ENCODE results near the gene BANK1. TPM values are rescaled to one million over a fixed set of nuclear protein-coding genes. Genes with fewer than 3 reads are reported as not detected.

The BANK1 gene
- total RNA-seq, 1 experiment from 2014 or later: 2.4 TPM

DNA sequence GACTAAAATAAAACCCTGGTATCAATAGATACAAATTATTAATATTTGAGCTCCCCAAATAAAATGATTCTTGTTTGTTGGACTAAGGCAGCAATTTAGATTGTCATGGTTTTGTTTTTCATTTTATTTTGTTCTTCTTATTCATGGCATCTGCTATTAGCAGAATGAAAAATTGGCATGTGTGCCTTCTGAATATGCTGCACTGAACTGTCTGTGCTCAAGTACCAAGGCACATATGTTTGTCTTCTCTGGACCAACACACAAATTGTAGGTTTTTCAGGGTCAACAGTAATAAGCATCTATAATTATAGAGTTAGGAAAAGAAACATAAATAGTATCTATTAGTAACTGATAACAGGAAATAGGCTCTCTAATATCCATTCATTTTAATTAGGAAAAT, 121.1 kb downstream of the BANK1 start:
- ChIA-PET POLR2A (no interaction called here), RAD21 (ENCODE audit: low non-redundant PET in 1 of 2, low total read pairs in 2 of 2, uncharacterized antibody in 2 of 2, unreplicated experiment in 2 of 2) (no interaction called here), CTCF (no interaction called here)
- TF ChIP-seq SP1 (IDR thresholded peaks at IDR 0.05; ENCODE audit: low read depth): no peak
- TF ChIP-seq ELF1 (IDR thresholded peaks at IDR 0.05; ENCODE audit: borderline replicate concordance, low read depth): no peak
- no peak for TF ChIP-seq SIN3A (IDR thresholded peaks at IDR 0.05; ENCODE audit: low read depth)
- TF ChIP-seq, protein P1, sequence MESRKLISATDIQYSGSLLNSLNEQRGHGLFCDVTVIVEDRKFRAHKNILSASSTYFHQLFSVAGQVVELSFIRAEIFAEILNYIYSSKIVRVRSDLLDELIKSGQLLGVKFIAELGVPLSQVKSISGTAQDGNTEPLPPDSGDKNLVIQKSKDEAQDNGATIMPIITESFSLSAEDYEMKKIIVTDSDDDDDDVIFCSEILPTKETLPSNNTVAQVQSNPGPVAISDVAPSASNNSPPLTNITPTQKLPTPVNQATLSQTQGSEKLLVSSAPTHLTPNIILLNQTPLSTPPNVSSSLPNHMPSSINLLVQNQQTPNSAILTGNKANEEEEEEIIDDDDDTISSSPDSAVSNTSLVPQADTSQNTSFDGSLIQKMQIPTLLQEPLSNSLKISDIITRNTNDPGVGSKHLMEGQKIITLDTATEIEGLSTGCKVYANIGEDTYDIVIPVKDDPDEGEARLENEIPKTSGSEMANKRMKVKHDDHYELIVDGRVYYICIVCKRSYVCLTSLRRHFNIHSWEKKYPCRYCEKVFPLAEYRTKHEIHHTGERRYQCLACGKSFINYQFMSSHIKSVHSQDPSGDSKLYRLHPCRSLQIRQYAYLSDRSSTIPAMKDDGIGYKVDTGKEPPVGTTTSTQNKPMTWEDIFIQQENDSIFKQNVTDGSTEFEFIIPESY (IDR thresholded peaks at IDR 0.05; ENCODE audit: extremely low read depth, insufficient replicate concordance, low read length): no peak
- TF ChIP-seq SRF (IDR thresholded peaks at IDR 0.05; ENCODE audit: low read depth): no peak
- TF ChIP-seq, protein P2, sequence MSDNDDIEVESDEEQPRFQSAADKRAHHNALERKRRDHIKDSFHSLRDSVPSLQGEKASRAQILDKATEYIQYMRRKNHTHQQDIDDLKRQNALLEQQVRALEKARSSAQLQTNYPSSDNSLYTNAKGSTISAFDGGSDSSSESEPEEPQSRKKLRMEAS (IDR thresholded peaks at IDR 0.05): no peak
- TF ChIP-seq POLR2AphosphoS5 (IDR thresholded peaks at IDR 0.05; ENCODE audit: low read depth, low read length): no peak
- TF ChIP-seq, protein P3, sequence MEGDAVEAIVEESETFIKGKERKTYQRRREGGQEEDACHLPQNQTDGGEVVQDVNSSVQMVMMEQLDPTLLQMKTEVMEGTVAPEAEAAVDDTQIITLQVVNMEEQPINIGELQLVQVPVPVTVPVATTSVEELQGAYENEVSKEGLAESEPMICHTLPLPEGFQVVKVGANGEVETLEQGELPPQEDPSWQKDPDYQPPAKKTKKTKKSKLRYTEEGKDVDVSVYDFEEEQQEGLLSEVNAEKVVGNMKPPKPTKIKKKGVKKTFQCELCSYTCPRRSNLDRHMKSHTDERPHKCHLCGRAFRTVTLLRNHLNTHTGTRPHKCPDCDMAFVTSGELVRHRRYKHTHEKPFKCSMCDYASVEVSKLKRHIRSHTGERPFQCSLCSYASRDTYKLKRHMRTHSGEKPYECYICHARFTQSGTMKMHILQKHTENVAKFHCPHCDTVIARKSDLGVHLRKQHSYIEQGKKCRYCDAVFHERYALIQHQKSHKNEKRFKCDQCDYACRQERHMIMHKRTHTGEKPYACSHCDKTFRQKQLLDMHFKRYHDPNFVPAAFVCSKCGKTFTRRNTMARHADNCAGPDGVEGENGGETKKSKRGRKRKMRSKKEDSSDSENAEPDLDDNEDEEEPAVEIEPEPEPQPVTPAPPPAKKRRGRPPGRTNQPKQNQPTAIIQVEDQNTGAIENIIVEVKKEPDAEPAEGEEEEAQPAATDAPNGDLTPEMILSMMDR (IDR thresholded peaks at IDR 0.05 in 2 of 3, conservative IDR thresholded peaks at IDR 0.05 in 1 of 3; ENCODE audit: borderline replicate concordance in 1 of 3, insufficient read depth in 1 of 3, low read depth in 2 of 3, low read length in 2 of 3): no peak
- TF ChIP-seq, protein P4, sequence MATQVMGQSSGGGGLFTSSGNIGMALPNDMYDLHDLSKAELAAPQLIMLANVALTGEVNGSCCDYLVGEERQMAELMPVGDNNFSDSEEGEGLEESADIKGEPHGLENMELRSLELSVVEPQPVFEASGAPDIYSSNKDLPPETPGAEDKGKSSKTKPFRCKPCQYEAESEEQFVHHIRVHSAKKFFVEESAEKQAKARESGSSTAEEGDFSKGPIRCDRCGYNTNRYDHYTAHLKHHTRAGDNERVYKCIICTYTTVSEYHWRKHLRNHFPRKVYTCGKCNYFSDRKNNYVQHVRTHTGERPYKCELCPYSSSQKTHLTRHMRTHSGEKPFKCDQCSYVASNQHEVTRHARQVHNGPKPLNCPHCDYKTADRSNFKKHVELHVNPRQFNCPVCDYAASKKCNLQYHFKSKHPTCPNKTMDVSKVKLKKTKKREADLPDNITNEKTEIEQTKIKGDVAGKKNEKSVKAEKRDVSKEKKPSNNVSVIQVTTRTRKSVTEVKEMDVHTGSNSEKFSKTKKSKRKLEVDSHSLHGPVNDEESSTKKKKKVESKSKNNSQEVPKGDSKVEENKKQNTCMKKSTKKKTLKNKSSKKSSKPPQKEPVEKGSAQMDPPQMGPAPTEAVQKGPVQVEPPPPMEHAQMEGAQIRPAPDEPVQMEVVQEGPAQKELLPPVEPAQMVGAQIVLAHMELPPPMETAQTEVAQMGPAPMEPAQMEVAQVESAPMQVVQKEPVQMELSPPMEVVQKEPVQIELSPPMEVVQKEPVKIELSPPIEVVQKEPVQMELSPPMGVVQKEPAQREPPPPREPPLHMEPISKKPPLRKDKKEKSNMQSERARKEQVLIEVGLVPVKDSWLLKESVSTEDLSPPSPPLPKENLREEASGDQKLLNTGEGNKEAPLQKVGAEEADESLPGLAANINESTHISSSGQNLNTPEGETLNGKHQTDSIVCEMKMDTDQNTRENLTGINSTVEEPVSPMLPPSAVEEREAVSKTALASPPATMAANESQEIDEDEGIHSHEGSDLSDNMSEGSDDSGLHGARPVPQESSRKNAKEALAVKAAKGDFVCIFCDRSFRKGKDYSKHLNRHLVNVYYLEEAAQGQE (IDR thresholded peaks at IDR 0.05; ENCODE audit: low read depth): no peak
- TF ChIP-seq EGR1 (IDR thresholded peaks at IDR 0.05; ENCODE audit: low read depth): no peak
- no peak for TF ChIP-seq JUND (IDR thresholded peaks at IDR 0.05)
- TF ChIP-seq, protein P5, sequence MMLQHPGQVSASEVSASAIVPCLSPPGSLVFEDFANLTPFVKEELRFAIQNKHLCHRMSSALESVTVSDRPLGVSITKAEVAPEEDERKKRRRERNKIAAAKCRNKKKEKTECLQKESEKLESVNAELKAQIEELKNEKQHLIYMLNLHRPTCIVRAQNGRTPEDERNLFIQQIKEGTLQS (IDR thresholded peaks at IDR 0.05): no peak
- H3K27me3 ChIP-seq (ENCODE audit: insufficient read depth, low read length): no peaks in the 10 kb centered on the region
- no peak overlapping the region for H3K4me3 ChIP-seq (replicated peaks in 1 of 2; ENCODE audit: low read depth in 1 of 2, low read length in 2 of 2)
- H3K4me2 ChIP-seq (ENCODE audit: low read length): no peak overlapping the region
- no peak overlapping the region for H3K27ac ChIP-seq (ENCODE audit: low read depth, low read length)
- intact Hi-C loops (cut with micrococcal nuclease): no loop called here
- ATAC-seq: no peak
- H3K9ac ChIP-seq (ENCODE audit: low read length): no peak overlapping the region
- H3K36me3 ChIP-seq (ENCODE audit: control insufficient read depth in 1 of 2, insufficient read depth in 2 of 2, low read length in 2 of 2): no peaks in the 10 kb centered on the region
- H3K4me1 ChIP-seq (ENCODE audit: control insufficient read depth in 1 of 2, insufficient read depth in 2 of 2, low read length in 2 of 2): no peaks in the 10 kb centered on the region
- no peaks in the 10 kb centered on the region for H4K20me1 ChIP-seq (ENCODE audit: insufficient read depth)
- no peaks in the 10 kb centered on the region for H3K79me2 ChIP-seq (ENCODE audit: insufficient read depth, low read length)
- no TSS peak for BruUV-seq (replicated peaks)
- H3K9me3 ChIP-seq (ENCODE audit: control insufficient read depth in 1 of 2, insufficient read depth in 1 of 2, low read depth in 1 of 2, low read length in 2 of 2): no peaks in the 10 kb centered on the region
- no peak for DNase-seq (ENCODE audit: low read depth, low spot score)
- no peak overlapping the region for H2AFZ ChIP-seq (ENCODE audit: low read depth, low read length, poor library complexity, severe bottlenecking)
- H3K9me2 ChIP-seq (ENCODE audit: insufficient read depth): no peaks in the 10 kb centered on the region

Data from HCT116 (cell line).